Breast epithelium (tissue), 3 donors: ENCODE data around the gene PTPRM.

Source experiments
- POLR2A ChIP-seq: fragments of 450-650 bp; IDR thresholded peaks from one replicate; pipeline ENCODE4 v1.6.1; 2016; ENCODE audit warnings: antibody characterized with exemption, mild to moderate bottlenecking, moderate library complexity
- TF ChIP-seq, protein P1 (sequence below), 3 donors: fragments of 450-650 bp; IDR thresholded peaks; one replicate each; pipeline ENCODE4 v1.5.1; 2016 to 2017; ENCODE audit warnings: antibody characterized with exemption in 3 of 3, mild to moderate bottlenecking in 3 of 3, moderate library complexity in 3 of 3

- TF ChIP-seq, protein P1, sequence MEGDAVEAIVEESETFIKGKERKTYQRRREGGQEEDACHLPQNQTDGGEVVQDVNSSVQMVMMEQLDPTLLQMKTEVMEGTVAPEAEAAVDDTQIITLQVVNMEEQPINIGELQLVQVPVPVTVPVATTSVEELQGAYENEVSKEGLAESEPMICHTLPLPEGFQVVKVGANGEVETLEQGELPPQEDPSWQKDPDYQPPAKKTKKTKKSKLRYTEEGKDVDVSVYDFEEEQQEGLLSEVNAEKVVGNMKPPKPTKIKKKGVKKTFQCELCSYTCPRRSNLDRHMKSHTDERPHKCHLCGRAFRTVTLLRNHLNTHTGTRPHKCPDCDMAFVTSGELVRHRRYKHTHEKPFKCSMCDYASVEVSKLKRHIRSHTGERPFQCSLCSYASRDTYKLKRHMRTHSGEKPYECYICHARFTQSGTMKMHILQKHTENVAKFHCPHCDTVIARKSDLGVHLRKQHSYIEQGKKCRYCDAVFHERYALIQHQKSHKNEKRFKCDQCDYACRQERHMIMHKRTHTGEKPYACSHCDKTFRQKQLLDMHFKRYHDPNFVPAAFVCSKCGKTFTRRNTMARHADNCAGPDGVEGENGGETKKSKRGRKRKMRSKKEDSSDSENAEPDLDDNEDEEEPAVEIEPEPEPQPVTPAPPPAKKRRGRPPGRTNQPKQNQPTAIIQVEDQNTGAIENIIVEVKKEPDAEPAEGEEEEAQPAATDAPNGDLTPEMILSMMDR (IDR thresholded peaks at IDR 0.05) = no peak
- no peak for TF ChIP-seq POLR2A
Observed at GRCh38 chr18:7749008-7749405, 181.9 kb downstream of the PTPRM start.
